ENCODE data around the gene PKNOX2. TPM values are rescaled to one million over a fixed set of nuclear protein-coding genes. Genes with fewer than 3 reads are reported as not detected.

Gene PKNOX2
- total RNA-seq, 3 donors from 2014 or later: 0.38 TPM; not detected in 2

GRCh38 chr11:125404811-125405790 is 240.6 kb downstream of the PKNOX2 start:
- ATAC-seq (peak; percentile 93), DNase-seq (peak; percentile 64)
- Mint-ChIP-seq H3K27me3 (ENCODE audit: low read depth) (peaks cover 52% of the 10 kb centered on the region), H3K36me3 (ENCODE audit: insufficient read depth) (no peaks in the 10 kb centered on the region), H3K4me1 (ENCODE audit: low read depth) (peaks cover 5% of the 10 kb centered on the region), H3K4me3 (no peak overlapping the region), H3K9me3 (no peaks in the 10 kb centered on the region)

- H3K4me3 Mint-ChIP-seq: no peak overlapping the region
- peaks cover 5% of the 10 kb centered on the region for H3K4me1 Mint-ChIP-seq (ENCODE audit: low read depth)
- no peaks in the 10 kb centered on the region for H3K9me3 Mint-ChIP-seq
- H3K36me3 Mint-ChIP-seq (ENCODE audit: insufficient read depth): no peaks in the 10 kb centered on the region
- H3K27me3 Mint-ChIP-seq (ENCODE audit: low read depth): peaks cover 45% of the 10 kb centered on the region
- ATAC-seq: no peak
- DNase-seq: no peak
Measured at GRCh38 chr11:125407046-125407445, 242.5 kb downstream of the PKNOX2 start.

- Mint-ChIP-seq H3K4me1 (ENCODE audit: low read depth) (peaks cover 5% of the 10 kb centered on the region), H3K4me3 (no peak overlapping the region), H3K9me3 (no peaks in the 10 kb centered on the region), H3K36me3 (ENCODE audit: insufficient read depth) (no peaks in the 10 kb centered on the region), H3K27me3 (ENCODE audit: low read depth) (peaks cover 43% of the 10 kb centered on the region)
- DNase-seq (no peak), ATAC-seq (no peak)
Measured at GRCh38 chr11:125408311-125408711, 243.8 kb downstream of the PKNOX2 start.

- Mint-ChIP-seq H3K27me3 (ENCODE audit: low read depth) (peaks cover 34% of the 10 kb centered on the region), H3K4me1 (ENCODE audit: low read depth) (peaks cover 3% of the 10 kb centered on the region), H3K9me3 (no peaks in the 10 kb centered on the region), H3K36me3 (ENCODE audit: insufficient read depth) (no peaks in the 10 kb centered on the region), H3K4me3 (no peak overlapping the region)
- ATAC-seq (no peak), DNase-seq (no peak)
Measured at GRCh38 chr11:125410091-125410490, 245.5 kb downstream of the PKNOX2 start.

- no peaks in the 10 kb centered on the region for H3K36me3 Mint-ChIP-seq (ENCODE audit: insufficient read depth)
- no peak overlapping the region for H3K4me3 Mint-ChIP-seq
- no peaks in the 10 kb centered on the region for H3K4me1 Mint-ChIP-seq (ENCODE audit: low read depth)
- H3K27me3 Mint-ChIP-seq (ENCODE audit: low read depth): peaks cover 24% of the 10 kb centered on the region
- ATAC-seq (no peak), DNase-seq (no peak)
- no peaks in the 10 kb centered on the region for H3K9me3 Mint-ChIP-seq
Measured at GRCh38 chr11:125412177-125412496, 247.6 kb downstream of the PKNOX2 start.

GRCh38 chr11:125412509-125412908 is 248.0 kb downstream of the PKNOX2 start:
- Mint-ChIP-seq H3K9me3 (no peaks in the 10 kb centered on the region), H3K36me3 (ENCODE audit: insufficient read depth) (no peaks in the 10 kb centered on the region), H3K4me3 (no peak overlapping the region), H3K27me3 (ENCODE audit: low read depth) (peaks cover 23% of the 10 kb centered on the region), H3K4me1 (ENCODE audit: low read depth) (no peaks in the 10 kb centered on the region)
- DNase-seq: no peak
- no peak for ATAC-seq

- no peaks in the 10 kb centered on the region for H3K4me1 Mint-ChIP-seq (ENCODE audit: low read depth)
- peaks cover 18% of the 10 kb centered on the region for H3K27me3 Mint-ChIP-seq (ENCODE audit: low read depth)
- no peaks in the 10 kb centered on the region for H3K9me3 Mint-ChIP-seq
- no peaks in the 10 kb centered on the region for H3K36me3 Mint-ChIP-seq (ENCODE audit: insufficient read depth)
- no peak overlapping the region for H3K4me3 Mint-ChIP-seq
- DNase-seq (no peak), ATAC-seq (no peak)
Measured at GRCh38 chr11:125413226-125413625, 248.7 kb downstream of the PKNOX2 start.

- no peaks in the 10 kb centered on the region for H3K36me3 Mint-ChIP-seq (ENCODE audit: insufficient read depth)
- peaks cover 16% of the 10 kb centered on the region for H3K27me3 Mint-ChIP-seq (ENCODE audit: low read depth)
- DNase-seq (no peak), ATAC-seq (no peak)
- H3K4me1 Mint-ChIP-seq (ENCODE audit: low read depth): no peaks in the 10 kb centered on the region
- H3K4me3 Mint-ChIP-seq: no peak overlapping the region
- no peaks in the 10 kb centered on the region for H3K9me3 Mint-ChIP-seq
Measured at GRCh38 chr11:125414121-125414520, 249.6 kb downstream of the PKNOX2 start.

GRCh38 chr11:125416981-125417935 is 252.7 kb downstream of the PKNOX2 start:
- H3K4me3 Mint-ChIP-seq: no peak overlapping the region
- peaks cover 14% of the 10 kb centered on the region for H3K27me3 Mint-ChIP-seq (ENCODE audit: low read depth)
- no peaks in the 10 kb centered on the region for H3K4me1 Mint-ChIP-seq (ENCODE audit: low read depth)
- ATAC-seq (no peak), DNase-seq (no peak)
- no peaks in the 10 kb centered on the region for H3K36me3 Mint-ChIP-seq (ENCODE audit: insufficient read depth)
- H3K9me3 Mint-ChIP-seq: no peaks in the 10 kb centered on the region

GRCh38 chr11:125418396-125418795 is 253.8 kb downstream of the PKNOX2 start:
- DNase-seq (no peak), ATAC-seq (no peak)
- Mint-ChIP-seq H3K27me3 (ENCODE audit: low read depth) (peaks cover 10% of the 10 kb centered on the region), H3K9me3 (no peaks in the 10 kb centered on the region), H3K4me1 (ENCODE audit: low read depth) (no peaks in the 10 kb centered on the region), H3K36me3 (ENCODE audit: insufficient read depth) (no peaks in the 10 kb centered on the region), H3K4me3 (no peak overlapping the region)

- Mint-ChIP-seq H3K27me3 (ENCODE audit: low read depth) (peaks cover 12% of the 10 kb centered on the region), H3K4me1 (ENCODE audit: low read depth) (no peaks in the 10 kb centered on the region), H3K36me3 (ENCODE audit: insufficient read depth) (no peaks in the 10 kb centered on the region), H3K9me3 (no peaks in the 10 kb centered on the region), H3K4me3 (no peak overlapping the region)
- ATAC-seq (no peak), DNase-seq (no peak)
Measured at GRCh38 chr11:125422681-125423080, 258.1 kb downstream of the PKNOX2 start.

GRCh38 chr11:125423247-125423849 is 258.8 kb downstream of the PKNOX2 start:
- Mint-ChIP-seq H3K36me3 (ENCODE audit: insufficient read depth) (no peaks in the 10 kb centered on the region), H3K4me3 (no peak overlapping the region), H3K9me3 (no peaks in the 10 kb centered on the region), H3K27me3 (ENCODE audit: low read depth) (peaks cover 14% of the 10 kb centered on the region), H3K4me1 (ENCODE audit: low read depth) (no peaks in the 10 kb centered on the region)
- peak in 1 of 2 donors; percentile 14 for ATAC-seq
- DNase-seq: no peak

GRCh38 chr11:125425601-125426000 is 261.1 kb downstream of the PKNOX2 start:
- H3K9me3 Mint-ChIP-seq: no peaks in the 10 kb centered on the region
- no peaks in the 10 kb centered on the region for H3K36me3 Mint-ChIP-seq (ENCODE audit: insufficient read depth)
- H3K4me1 Mint-ChIP-seq (ENCODE audit: low read depth): no peaks in the 10 kb centered on the region
- DNase-seq: no peak
- ATAC-seq: no peak
- H3K4me3 Mint-ChIP-seq: no peak overlapping the region
- H3K27me3 Mint-ChIP-seq (ENCODE audit: low read depth): peaks cover 16% of the 10 kb centered on the region

GRCh38 chr11:125426818-125427528 is 262.4 kb downstream of the PKNOX2 start:
- H3K36me3 Mint-ChIP-seq (ENCODE audit: insufficient read depth): no peaks in the 10 kb centered on the region
- H3K4me3 Mint-ChIP-seq: no peak overlapping the region
- no peaks in the 10 kb centered on the region for H3K4me1 Mint-ChIP-seq (ENCODE audit: low read depth)
- H3K27me3 Mint-ChIP-seq (ENCODE audit: low read depth): peaks cover 11% of the 10 kb centered on the region
- H3K9me3 Mint-ChIP-seq: no peaks in the 10 kb centered on the region
- DNase-seq (no peak), ATAC-seq (no peak)
